Measurements from ENCODE around the gene TSPAN13. TPM values are rescaled to one million over a fixed set of nuclear protein-coding genes. Genes with fewer than 3 reads are reported as not detected.

Gene TSPAN13
- total and polyA plus RNA-seq, 2 of the 8 experiments (the other 6 are each of a cell fraction or from before 2014, with no cell fraction given), result 15.3 to 28.1 TPM

DNA sequence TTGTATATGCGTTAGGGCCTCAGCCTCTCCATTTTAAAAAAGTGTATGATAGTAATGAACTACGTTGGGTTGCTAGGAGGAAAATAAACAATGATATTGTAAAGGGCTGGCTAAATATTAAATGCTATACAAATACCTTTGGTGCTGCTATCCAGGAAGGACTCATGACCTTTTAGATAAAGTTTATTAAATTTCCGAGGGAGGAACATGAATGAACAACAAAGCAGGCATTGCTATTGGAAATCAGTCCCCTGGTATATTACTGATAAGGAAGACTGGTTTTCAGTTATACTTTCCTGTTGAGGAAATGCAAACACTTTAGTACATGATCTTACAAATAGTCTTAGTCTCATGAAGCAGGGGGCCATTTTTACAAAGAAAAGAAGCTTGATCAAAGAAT, 68.5 kb downstream of the TSPAN13 start (continued):
- TF ChIP-seq JUND (IDR thresholded peaks at IDR 0.05; ENCODE audit: low read length), result no peak
- no peak for TF ChIP-seq TEAD4 (IDR thresholded peaks at IDR 0.05; ENCODE audit: low read depth, low read length)
- TF ChIP-seq PHF8 (conservative IDR thresholded peaks at IDR 0.05; ENCODE audit: low read depth, low read length), result no peak
- TF ChIP-seq FOSL1 (IDR thresholded peaks at IDR 0.05; ENCODE audit: insufficient read depth, low read depth, low read length), result no peak
- TF ChIP-seq, protein P1, sequence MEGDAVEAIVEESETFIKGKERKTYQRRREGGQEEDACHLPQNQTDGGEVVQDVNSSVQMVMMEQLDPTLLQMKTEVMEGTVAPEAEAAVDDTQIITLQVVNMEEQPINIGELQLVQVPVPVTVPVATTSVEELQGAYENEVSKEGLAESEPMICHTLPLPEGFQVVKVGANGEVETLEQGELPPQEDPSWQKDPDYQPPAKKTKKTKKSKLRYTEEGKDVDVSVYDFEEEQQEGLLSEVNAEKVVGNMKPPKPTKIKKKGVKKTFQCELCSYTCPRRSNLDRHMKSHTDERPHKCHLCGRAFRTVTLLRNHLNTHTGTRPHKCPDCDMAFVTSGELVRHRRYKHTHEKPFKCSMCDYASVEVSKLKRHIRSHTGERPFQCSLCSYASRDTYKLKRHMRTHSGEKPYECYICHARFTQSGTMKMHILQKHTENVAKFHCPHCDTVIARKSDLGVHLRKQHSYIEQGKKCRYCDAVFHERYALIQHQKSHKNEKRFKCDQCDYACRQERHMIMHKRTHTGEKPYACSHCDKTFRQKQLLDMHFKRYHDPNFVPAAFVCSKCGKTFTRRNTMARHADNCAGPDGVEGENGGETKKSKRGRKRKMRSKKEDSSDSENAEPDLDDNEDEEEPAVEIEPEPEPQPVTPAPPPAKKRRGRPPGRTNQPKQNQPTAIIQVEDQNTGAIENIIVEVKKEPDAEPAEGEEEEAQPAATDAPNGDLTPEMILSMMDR (IDR thresholded peaks at IDR 0.05; ENCODE audit: control extremely low read depth in 1 of 3, insufficient read depth in 1 of 3, low read depth in 1 of 3, low read length in 3 of 3), result no peak
- no peak for TF ChIP-seq POLR2AphosphoS5 (IDR thresholded peaks at IDR 0.05; ENCODE audit: low read depth, low read length)
